ENCODE measurements around the gene GLRX3.

The GLRX3 gene

GRCh38 chr10:130215931-130216231 lies 79.7 kb downstream of the GLRX3 start:
- H3K27ac ChIP-seq (ENCODE audit: low read length): no peak overlapping the region
- no peaks in the 10 kb centered on the region for H3K36me3 ChIP-seq (ENCODE audit: control insufficient read depth, low read depth, low read length)
- H3K4me1 ChIP-seq (ENCODE audit: control insufficient read depth, low read depth, low read length): no peaks in the 10 kb centered on the region
- H3K9me3 ChIP-seq (ENCODE audit: control insufficient read depth, low read depth, low read length): no peaks in the 10 kb centered on the region
- H3K9ac ChIP-seq (ENCODE audit: low read length): no peak overlapping the region
- H3K4me3 ChIP-seq (ENCODE audit: low read length): no peak overlapping the region
- no peaks in the 10 kb centered on the region for H3K27me3 ChIP-seq (ENCODE audit: control insufficient read depth, insufficient read depth, low read length)

- H3K27ac ChIP-seq (ENCODE audit: low read length): no peak overlapping the region
- H3K4me1 ChIP-seq (ENCODE audit: control insufficient read depth, low read depth, low read length): no peaks in the 10 kb centered on the region
- no peaks in the 10 kb centered on the region for H3K36me3 ChIP-seq (ENCODE audit: control insufficient read depth, low read depth, low read length)
- H3K4me3 ChIP-seq (ENCODE audit: low read length): no peak overlapping the region
- no peak overlapping the region for H3K9ac ChIP-seq (ENCODE audit: low read length)
- no peaks in the 10 kb centered on the region for H3K9me3 ChIP-seq (ENCODE audit: control insufficient read depth, low read depth, low read length)
- no peaks in the 10 kb centered on the region for H3K27me3 ChIP-seq (ENCODE audit: control insufficient read depth, insufficient read depth, low read length)
Observed at GRCh38 chr10:130218181-130218641, 82.0 kb downstream of the GLRX3 start.

GRCh38 chr10:130218936-130219335 lies 82.7 kb downstream of the GLRX3 start:
- Histone ChIP-seq H3K9ac (ENCODE audit: low read length) (no peak overlapping the region), H3K4me1 (ENCODE audit: control insufficient read depth, low read depth, low read length) (no peaks in the 10 kb centered on the region), H3K27me3 (ENCODE audit: control insufficient read depth, insufficient read depth, low read length) (no peaks in the 10 kb centered on the region), H3K27ac (ENCODE audit: low read length) (no peak overlapping the region), H3K4me3 (ENCODE audit: low read length) (no peak overlapping the region), H3K9me3 (ENCODE audit: control insufficient read depth, low read depth, low read length) (no peaks in the 10 kb centered on the region), H3K36me3 (ENCODE audit: control insufficient read depth, low read depth, low read length) (no peaks in the 10 kb centered on the region)

- H3K9ac ChIP-seq (ENCODE audit: low read length): no peak overlapping the region
- H3K9me3 ChIP-seq (ENCODE audit: control insufficient read depth, low read depth, low read length): no peaks in the 10 kb centered on the region
- no peak overlapping the region for H3K4me3 ChIP-seq (ENCODE audit: low read length)
- no peak overlapping the region for H3K27ac ChIP-seq (ENCODE audit: low read length)
- H3K36me3 ChIP-seq (ENCODE audit: control insufficient read depth, low read depth, low read length): no peaks in the 10 kb centered on the region
- no peaks in the 10 kb centered on the region for H3K27me3 ChIP-seq (ENCODE audit: control insufficient read depth, insufficient read depth, low read length)
- no peaks in the 10 kb centered on the region for H3K4me1 ChIP-seq (ENCODE audit: control insufficient read depth, low read depth, low read length)
Observed at GRCh38 chr10:130220251-130221185, 84.3 kb downstream of the GLRX3 start.

- Histone ChIP-seq H3K27ac (ENCODE audit: low read length) (no peak overlapping the region), H3K36me3 (ENCODE audit: control insufficient read depth, low read depth, low read length) (no peaks in the 10 kb centered on the region), H3K4me3 (ENCODE audit: low read length) (no peak overlapping the region), H3K9me3 (ENCODE audit: control insufficient read depth, low read depth, low read length) (no peaks in the 10 kb centered on the region), H3K27me3 (ENCODE audit: control insufficient read depth, insufficient read depth, low read length) (no peaks in the 10 kb centered on the region), H3K9ac (ENCODE audit: low read length) (no peak overlapping the region), H3K4me1 (ENCODE audit: control insufficient read depth, low read depth, low read length) (no peaks in the 10 kb centered on the region)
Observed at GRCh38 chr10:130221456-130222375, 85.5 kb downstream of the GLRX3 start.

- no peaks in the 10 kb centered on the region for H3K27me3 ChIP-seq (ENCODE audit: control insufficient read depth, insufficient read depth, low read length)
- H3K9me3 ChIP-seq (ENCODE audit: control insufficient read depth, low read depth, low read length): no peaks in the 10 kb centered on the region
- no peak overlapping the region for H3K9ac ChIP-seq (ENCODE audit: low read length)
- H3K4me1 ChIP-seq (ENCODE audit: control insufficient read depth, low read depth, low read length): no peaks in the 10 kb centered on the region
- no peaks in the 10 kb centered on the region for H3K36me3 ChIP-seq (ENCODE audit: control insufficient read depth, low read depth, low read length)
- H3K27ac ChIP-seq (ENCODE audit: low read length): no peak overlapping the region
- no peak overlapping the region for H3K4me3 ChIP-seq (ENCODE audit: low read length)
Observed at GRCh38 chr10:130222381-130222780, 86.2 kb downstream of the GLRX3 start.

- Histone ChIP-seq H3K4me3 (ENCODE audit: low read length) (no peak overlapping the region), H3K9me3 (ENCODE audit: control insufficient read depth, low read depth, low read length) (peaks cover 3% of the 10 kb centered on the region), H3K27me3 (ENCODE audit: control insufficient read depth, insufficient read depth, low read length) (no peaks in the 10 kb centered on the region), H3K9ac (ENCODE audit: low read length) (no peak overlapping the region), H3K36me3 (ENCODE audit: control insufficient read depth, low read depth, low read length) (no peaks in the 10 kb centered on the region), H3K4me1 (ENCODE audit: control insufficient read depth, low read depth, low read length) (no peaks in the 10 kb centered on the region), H3K27ac (ENCODE audit: low read length) (no peak overlapping the region)
Observed at GRCh38 chr10:130224228-130224627, 88.0 kb downstream of the GLRX3 start.

- H3K9ac ChIP-seq (ENCODE audit: low read length): no peak overlapping the region
- no peaks in the 10 kb centered on the region for H3K4me1 ChIP-seq (ENCODE audit: control insufficient read depth, low read depth, low read length)
- H3K27ac ChIP-seq (ENCODE audit: low read length): no peak overlapping the region
- no peaks in the 10 kb centered on the region for H3K27me3 ChIP-seq (ENCODE audit: control insufficient read depth, insufficient read depth, low read length)
- no peak overlapping the region for H3K4me3 ChIP-seq (ENCODE audit: low read length)
- no peaks in the 10 kb centered on the region for H3K36me3 ChIP-seq (ENCODE audit: control insufficient read depth, low read depth, low read length)
- peaks cover 3% of the 10 kb centered on the region for H3K9me3 ChIP-seq (ENCODE audit: control insufficient read depth, low read depth, low read length)
Observed at GRCh38 chr10:130226012-130226411, 89.8 kb downstream of the GLRX3 start.

GRCh38 chr10:130227883-130228282 lies 91.7 kb downstream of the GLRX3 start:
- peaks cover 3% of the 10 kb centered on the region for H3K9me3 ChIP-seq (ENCODE audit: control insufficient read depth, low read depth, low read length)
- no peaks in the 10 kb centered on the region for H3K36me3 ChIP-seq (ENCODE audit: control insufficient read depth, low read depth, low read length)
- no peaks in the 10 kb centered on the region for H3K4me1 ChIP-seq (ENCODE audit: control insufficient read depth, low read depth, low read length)
- no peaks in the 10 kb centered on the region for H3K27me3 ChIP-seq (ENCODE audit: control insufficient read depth, insufficient read depth, low read length)
- H3K27ac ChIP-seq (ENCODE audit: low read length): no peak overlapping the region
- H3K4me3 ChIP-seq (ENCODE audit: low read length): no peak overlapping the region
- no peak overlapping the region for H3K9ac ChIP-seq (ENCODE audit: low read length)
